ENCODE results near the gene PDE3A.

GRCh38 chr12:20403230-20403629 lies 34.9 kb downstream of the PDE3A start:
- TF ChIP-seq CTCF (IDR thresholded peaks at IDR 0.05) (no peak), POLR2A (IDR thresholded peaks at IDR 0.05) (no peak)
